Subcutaneous abdominal adipose tissue (tissue), 5 donors: Measurements from ENCODE around the gene KLHDC7A.
"Not testable (repeated sequence)": the region's sequence is repeated elsewhere in the genome, so short reads cannot be mapped to it uniquely, and the experiment has no call there.

ENCODE experiments used
- H3K27ac ChIP-seq: one replicate; pipeline ENCODE4 v1.7.0; 2013; ENCODE audit warnings: low read depth, mild to moderate bottlenecking, inconsistent platforms, low read length, moderate library complexity
- H3K27me3 ChIP-seq, 5 donors: one replicate each; pipeline ENCODE4 v1.7.0; 2013; ENCODE audit warnings: low read length in 5 of 5, inconsistent platforms in 1 of 5; ENCODE audit not compliant: control insufficient read depth in 5 of 5, insufficient read depth in 4 of 5
- H3K36me3 ChIP-seq, 5 donors: one replicate each; pipeline ENCODE4 v1.7.0; 2013; ENCODE audit warnings: low read length in 5 of 5; ENCODE audit not compliant: control insufficient read depth in 5 of 5, insufficient read depth in 5 of 5
- H3K4me1 ChIP-seq, 5 donors: one replicate each; pipeline ENCODE4 v1.7.0; 2013; ENCODE audit warnings: low read length in 5 of 5, mild to moderate bottlenecking in 3 of 5, moderate library complexity in 1 of 5; ENCODE audit not compliant: control insufficient read depth in 5 of 5, insufficient read depth in 5 of 5
- H3K4me3 ChIP-seq, 5 donors: one replicate each; pipeline ENCODE4 v1.7.0; 2013; ENCODE audit warnings: low read length in 5 of 5, low read depth in 1 of 5
- H3K9ac ChIP-seq, 5 donors: one replicate each; pipeline ENCODE4 v1.7.0; 2013; ENCODE audit warnings: low read length in 5 of 5, mild to moderate bottlenecking in 4 of 5, moderate library complexity in 3 of 5
- H3K9me3 ChIP-seq, 5 donors: one replicate each; pipeline ENCODE4 v1.7.0; 2013; ENCODE audit warnings: low read length in 5 of 5; ENCODE audit not compliant: control insufficient read depth in 5 of 5
- donor health status: healthy.
- donor health status: healthy.
- donor health status: healthy.
- donor health status: healthy.
- donor health status: healthy.

Gene KLHDC7A

GRCh38 chr1:18458133-18459092 lies 22.3 kb upstream of the KLHDC7A start:
- H3K4me3 ChIP-seq: no peak overlapping the region
- H3K4me1 ChIP-seq: peaks cover 2 to 5% (median 4%) of the 10 kb centered on the region in 5 donors
- peaks cover 0 to 17% (median 6%) of the 10 kb centered on the region in 5 donors for H3K27me3 ChIP-seq
- no peaks in the 10 kb centered on the region for H3K36me3 ChIP-seq
- H3K9me3 ChIP-seq: no peaks in the 10 kb centered on the region
- H3K27ac ChIP-seq: no peak overlapping the region
- H3K9ac ChIP-seq: no peak overlapping the region

DNA sequence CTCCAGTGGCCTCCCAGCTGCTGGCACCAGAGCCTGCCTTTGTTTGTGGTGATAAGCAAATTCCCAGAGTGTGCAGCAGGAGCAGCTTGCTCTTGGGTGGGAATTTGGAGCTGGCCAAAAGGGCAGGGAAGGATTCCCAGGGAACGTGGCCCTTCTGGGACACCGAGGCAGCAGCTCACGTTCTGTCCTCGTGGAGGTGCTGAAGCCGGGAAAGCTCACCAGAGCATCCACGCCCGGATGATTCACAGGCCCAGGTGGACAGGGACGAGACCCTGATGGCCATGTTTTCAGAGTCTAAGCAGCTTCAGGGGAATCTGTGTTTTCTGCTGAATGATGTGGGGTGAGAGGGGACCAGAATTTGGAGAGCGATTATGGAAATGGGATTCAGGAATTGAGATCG lies 19.1 kb upstream of the KLHDC7A start:
- H3K9ac ChIP-seq: no peak overlapping the region
- H3K4me1 ChIP-seq: peaks cover 8 to 25% (median 15%) of the 10 kb centered on the region in 5 donors
- no peak overlapping the region for H3K4me3 ChIP-seq
- no peaks in the 10 kb centered on the region for H3K36me3 ChIP-seq
- no peak overlapping the region for H3K27ac ChIP-seq
- H3K27me3 ChIP-seq: peaks cover 0 to 17% (median 6%) of the 10 kb centered on the region in 5 donors
- no peaks in the 10 kb centered on the region for H3K9me3 ChIP-seq

- Histone ChIP-seq H3K4me1 (peaks cover 8 to 25% (median 15%) of the 10 kb centered on the region in 5 donors), H3K27me3 (peaks cover 0 to 17% (median 6%) of the 10 kb centered on the region in 5 donors)
- H3K36me3 ChIP-seq, H3K9me3 ChIP-seq, H3K4me3 ChIP-seq, H3K27ac ChIP-seq, H3K9ac ChIP-seq: not testable (repeated sequence)
These were observed 18.2 kb upstream of the KLHDC7A start for GRCh38 chr1:18462517-18462916.

DNA sequence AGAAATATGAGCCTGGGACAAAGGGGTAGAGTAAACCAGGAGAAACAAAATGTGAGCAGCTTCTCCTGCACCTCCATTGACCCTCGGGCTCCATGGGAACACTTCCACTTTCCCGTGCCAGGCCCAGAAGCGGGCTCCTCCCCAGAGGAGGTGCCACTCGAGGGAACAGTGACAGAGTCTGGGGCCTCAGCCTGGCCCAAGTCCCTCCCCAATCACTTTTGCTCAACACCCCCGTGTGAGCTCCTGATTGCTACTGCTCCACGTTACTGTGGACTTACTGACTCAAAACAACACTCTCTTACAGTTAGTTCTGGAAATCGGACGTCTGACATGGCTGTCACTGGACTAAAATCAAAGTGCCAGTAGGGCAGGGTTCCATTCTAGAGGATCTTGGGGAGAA lies 17.7 kb upstream of the KLHDC7A start:
- H3K27ac ChIP-seq: peak overlapping the region; percentile 46
- H3K36me3 ChIP-seq: no peaks in the 10 kb centered on the region
- H3K4me1 ChIP-seq: peaks cover 8 to 25% (median 15%) of the 10 kb centered on the region in 5 donors
- H3K27me3 ChIP-seq: peaks cover 0 to 16% (median 5%) of the 10 kb centered on the region in 5 donors
- H3K9ac ChIP-seq: no peak overlapping the region
- no peaks in the 10 kb centered on the region for H3K9me3 ChIP-seq
- no peak overlapping the region for H3K4me3 ChIP-seq

GRCh38 chr1:18463984-18464664 lies 16.6 kb upstream of the KLHDC7A start:
- H3K4me3 ChIP-seq: no peak overlapping the region
- H3K9me3 ChIP-seq: no peaks in the 10 kb centered on the region
- H3K9ac ChIP-seq: peak overlapping the region in 1 of 5 donors; percentile 16
- H3K27me3 ChIP-seq: peaks cover 0 to 8% (median 3%) of the 10 kb centered on the region in 5 donors
- no peaks in the 10 kb centered on the region for H3K36me3 ChIP-seq
- peak overlapping the region; percentile 65 for H3K27ac ChIP-seq
- H3K4me1 ChIP-seq: peaks cover 8 to 25% (median 15%) of the 10 kb centered on the region in 5 donors

DNA sequence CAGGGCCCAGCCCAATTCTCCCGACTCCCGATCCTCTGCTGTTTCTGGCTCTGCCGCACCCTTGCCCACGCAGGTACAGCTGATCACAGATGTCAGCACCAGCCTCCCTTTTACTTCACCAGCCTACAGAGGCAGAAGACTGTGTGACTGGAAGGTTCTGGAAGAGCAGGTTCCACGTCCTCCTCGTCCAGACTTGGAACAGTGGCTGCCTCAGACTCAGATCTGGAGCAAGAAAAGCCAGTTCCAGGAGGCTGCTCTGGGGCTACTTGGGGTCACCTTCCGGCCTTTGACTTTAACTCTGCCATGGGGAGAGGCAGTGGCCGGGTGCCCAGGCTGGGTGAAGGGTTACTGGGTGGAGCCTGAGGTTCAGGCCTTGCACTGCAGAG lies 16.1 kb upstream of the KLHDC7A start:
- peak overlapping the region; percentile 65 for H3K27ac ChIP-seq
- no peaks in the 10 kb centered on the region for H3K9me3 ChIP-seq
- no peak overlapping the region for H3K4me3 ChIP-seq
- peaks cover 0 to 7% (median 3%) of the 10 kb centered on the region in 5 donors for H3K27me3 ChIP-seq
- peak overlapping the region in 1 of 5 donors; percentile 16 for H3K9ac ChIP-seq
- H3K36me3 ChIP-seq: no peaks in the 10 kb centered on the region
- peaks cover 8 to 25% (median 15%) of the 10 kb centered on the region in 5 donors for H3K4me1 ChIP-seq

- Histone ChIP-seq H3K4me1 (peaks cover 7 to 25% (median 15%) of the 10 kb centered on the region in 5 donors), H3K27me3 (peaks cover 0 to under 1% (median 0%) of the 10 kb centered on the region in 5 donors), H3K9me3 (no peaks in the 10 kb centered on the region), H3K9ac (no peak overlapping the region), H3K27ac (no peak overlapping the region), H3K36me3 (no peaks in the 10 kb centered on the region), H3K4me3 (no peak overlapping the region)
These were observed 14.1 kb upstream of the KLHDC7A start for GRCh38 chr1:18466676-18467075.

- no peaks in the 10 kb centered on the region for H3K36me3 ChIP-seq
- no peak overlapping the region for H3K9ac ChIP-seq
- no peak overlapping the region for H3K4me3 ChIP-seq
- no peak overlapping the region for H3K27ac ChIP-seq
- peaks cover 5 to 18% (median 9%) of the 10 kb centered on the region in 5 donors for H3K4me1 ChIP-seq
- no peaks in the 10 kb centered on the region for H3K9me3 ChIP-seq
- peaks cover 0 to 4% (median 0%) of the 10 kb centered on the region in 5 donors for H3K27me3 ChIP-seq
These were observed 12.2 kb upstream of the KLHDC7A start for GRCh38 chr1:18468570-18468969.

DNA sequence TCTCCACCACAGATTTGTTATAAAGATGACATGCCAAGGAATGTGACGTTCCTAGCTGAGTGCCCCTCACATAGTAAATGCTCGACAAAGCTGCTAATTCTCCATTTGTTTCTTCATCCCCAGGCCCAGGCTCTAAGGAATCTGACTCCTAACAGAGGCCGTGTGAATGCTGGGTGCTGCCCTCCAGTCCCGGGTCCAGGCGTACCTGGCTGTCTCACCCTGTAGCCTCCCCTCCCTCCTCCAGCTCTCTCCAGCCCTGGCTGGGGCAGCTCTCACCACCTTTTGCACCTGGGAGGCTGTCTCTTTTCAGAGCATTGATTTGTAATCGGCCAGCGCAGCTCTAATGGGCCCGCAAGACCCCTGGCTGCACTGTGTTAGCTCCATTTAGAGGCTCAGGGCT lies 11.2 kb upstream of the KLHDC7A start:
- Histone ChIP-seq H3K4me1 (peaks cover 1 to 9% (median 4%) of the 10 kb centered on the region in 5 donors), H3K9me3 (no peaks in the 10 kb centered on the region), H3K4me3 (no peak overlapping the region), H3K27me3 (peaks cover 0 to 4% (median 0%) of the 10 kb centered on the region in 5 donors), H3K36me3 (no peaks in the 10 kb centered on the region), H3K9ac (no peak overlapping the region), H3K27ac (no peak overlapping the region)
